Thymus (tissue), 11 donors: ENCODE results near the gene SNX20. TPM values are rescaled to one million over a fixed set of nuclear protein-coding genes. Genes with fewer than 3 reads are reported as not detected.

Experiments used
- DNase-seq, 9 donors: peaks; one replicate each; pipeline ENCODE4 v3.0.0-alpha.2; 2013; ENCODE audit warnings: low spot score in 9 of 9, low read depth in 6 of 9, missing footprints in 1 of 9
- H3K27ac ChIP-seq, 2 donors: one replicate each; pipeline ENCODE4 v1.5.1; 2013; ENCODE audit warnings: control low read depth in 1 of 2, low read depth in 1 of 2, low read length in 1 of 2, mild to moderate bottlenecking in 1 of 2, moderate library complexity in 1 of 2
- H3K27me3 ChIP-seq, 2 donors: one replicate each; pipeline ENCODE4 v1.5.1; 2013; ENCODE audit warnings: low read length in 1 of 2; ENCODE audit not compliant: control insufficient read depth in 2 of 2, insufficient read depth in 1 of 2
- H3K36me3 ChIP-seq, 2 donors: one replicate each; pipeline ENCODE4 v1.5.1; 2013; ENCODE audit warnings: low read length in 1 of 2, mild to moderate bottlenecking in 1 of 2, moderate library complexity in 1 of 2; ENCODE audit not compliant: control insufficient read depth in 2 of 2, insufficient read depth in 2 of 2
- H3K4me1 ChIP-seq, 2 donors: one replicate each; pipeline ENCODE4 v1.5.1; 2013; ENCODE audit warnings: low read length in 2 of 2; ENCODE audit not compliant: control insufficient read depth in 2 of 2, insufficient read depth in 2 of 2
- H3K4me3 ChIP-seq, 2 donors: one replicate each; pipeline ENCODE4 v1.5.1; 2013; ENCODE audit warnings: low read length in 2 of 2, control low read depth in 1 of 2, mild to moderate bottlenecking in 1 of 2
- H3K9me3 ChIP-seq, 2 donors: one replicate each; pipeline ENCODE4 v1.5.1; 2013; ENCODE audit warnings: low read length in 1 of 2, mild to moderate bottlenecking in 1 of 2; ENCODE audit not compliant: control insufficient read depth in 2 of 2, insufficient read depth in 1 of 2
- WGBS: extraction: QIAGEN DNeasy Blood & Tissue Kit; methylation state at CpG from one replicate; pipeline ENCODE4 v1.1.7; 2013; 5-methylcytosine and 5-hydroxymethylcytosine counted together
- polyA plus RNA-seq: library from polyadenylated mRNA; stranded (reverse); fragments of 200-250 nt; gene quantifications from one replicate; pipeline ENCODE4 v1.2.3, GENCODE V29; 2013
- total RNA-seq: library from RNA; stranded (reverse); fragments of 120-200 nt; gene quantifications from one replicate; pipeline ENCODE4 v1.2.4, GENCODE V29; 2013
- donor health status: healthy.

The SNX20 gene
- total and polyA plus RNA-seq, 2 donors = 25.0 to 34.2 TPM

GRCh38 chr16:50709061-50709684 lies 28.1 kb upstream of the SNX20 start:
- H3K27me3 ChIP-seq = no peaks in the 10 kb centered on the region
- no peaks in the 10 kb centered on the region for H3K9me3 ChIP-seq
- peaks cover 0 to 7% of the 10 kb centered on the region in 2 donors for H3K4me1 ChIP-seq
- no peak overlapping the region for H3K4me3 ChIP-seq
- no peak overlapping the region for H3K27ac ChIP-seq
- WGBS = 32% methylated on average over 8 of the region's 8 CpGs
- H3K36me3 ChIP-seq = no peaks in the 10 kb centered on the region
- DNase-seq = peak in 1 of 9 donors; percentile 30

- no peak overlapping the region for H3K27ac ChIP-seq
- H3K4me1 ChIP-seq = peaks cover 0 to 4% of the 10 kb centered on the region in 2 donors
- 90% methylated on average over 10 of the region's 10 CpGs for WGBS
- no peaks in the 10 kb centered on the region for H3K36me3 ChIP-seq
- H3K9me3 ChIP-seq = peaks cover 3 to 4% of the 10 kb centered on the region in 2 donors
- no peaks in the 10 kb centered on the region for H3K27me3 ChIP-seq
- DNase-seq = no peak
- H3K4me3 ChIP-seq = no peak overlapping the region
Observed at GRCh38 chr16:50708373-50709060, 27.4 kb upstream of the SNX20 start.

- H3K4me1 ChIP-seq = peaks cover 0 to 4% of the 10 kb centered on the region in 2 donors
- H3K36me3 ChIP-seq = no peaks in the 10 kb centered on the region
- no peaks in the 10 kb centered on the region for H3K27me3 ChIP-seq
- H3K27ac ChIP-seq = no peak overlapping the region
- no peak for DNase-seq
- WGBS = 79% methylated on average over 3 of the region's 3 CpGs
- H3K4me3 ChIP-seq = no peak overlapping the region
- peaks cover 3 to 7% of the 10 kb centered on the region in 2 donors for H3K9me3 ChIP-seq
Observed at GRCh38 chr16:50706250-50706649, 25.1 kb upstream of the SNX20 start.

GRCh38 chr16:50705436-50706110 lies 24.5 kb upstream of the SNX20 start:
- WGBS = 74% methylated on average over 5 of the region's 5 CpGs
- no peak for DNase-seq
- no peak overlapping the region for H3K4me3 ChIP-seq

GRCh38 chr16:50704245-50704644 lies 23.1 kb upstream of the SNX20 start:
- Histone ChIP-seq H3K4me3 (no peak overlapping the region), H3K27me3 (no peaks in the 10 kb centered on the region), H3K4me1 (peaks cover 0 to 1% of the 10 kb centered on the region in 2 donors), H3K36me3 (no peaks in the 10 kb centered on the region), H3K27ac (no peak overlapping the region), H3K9me3 (peaks cover 3 to 7% of the 10 kb centered on the region in 2 donors)
- 98% methylated on average over 1 of the region's 1 CpG for WGBS
- no peak for DNase-seq

More at GRCh38 chr16:50705436-50706110, 24.5 kb upstream of the SNX20 start:
- Histone ChIP-seq H3K27me3 (no peaks in the 10 kb centered on the region), H3K27ac (no peak overlapping the region), H3K4me1 (peaks cover 0 to 4% of the 10 kb centered on the region in 2 donors), H3K9me3 (peaks cover 3 to 7% of the 10 kb centered on the region in 2 donors), H3K36me3 (no peaks in the 10 kb centered on the region)

GRCh38 chr16:50702725-50703124 lies 21.6 kb upstream of the SNX20 start:
- H3K27ac ChIP-seq = no peak overlapping the region

GRCh38 chr16:50699326-50700159 lies 18.4 kb upstream of the SNX20 start:
- peaks cover 0 to 24% of the 10 kb centered on the region in 2 donors for H3K4me1 ChIP-seq
- 91% methylated on average over 19 of the region's 19 CpGs for WGBS
- H3K4me3 ChIP-seq = no peak overlapping the region
- H3K9me3 ChIP-seq = peaks cover 3 to 7% of the 10 kb centered on the region in 2 donors
- H3K27ac ChIP-seq = no peak overlapping the region
- no peak for DNase-seq
- no peaks in the 10 kb centered on the region for H3K36me3 ChIP-seq
- no peaks in the 10 kb centered on the region for H3K27me3 ChIP-seq

More at GRCh38 chr16:50702725-50703124, 21.6 kb upstream of the SNX20 start:
- DNase-seq = no peak
- Histone ChIP-seq H3K36me3 (no peaks in the 10 kb centered on the region), H3K27me3 (no peaks in the 10 kb centered on the region), H3K4me1 (peaks cover 0 to 6% of the 10 kb centered on the region in 2 donors), H3K4me3 (no peak overlapping the region), H3K9me3 (peaks cover 3 to 7% of the 10 kb centered on the region in 2 donors)
- 87% methylated on average over 3 of the region's 3 CpGs for WGBS

GRCh38 chr16:50697881-50698767 lies 17.0 kb upstream of the SNX20 start:
- H3K27ac ChIP-seq = no peak overlapping the region
- peaks cover 0 to 33% of the 10 kb centered on the region in 2 donors for H3K4me1 ChIP-seq
- H3K4me3 ChIP-seq = no peak overlapping the region
- 75% methylated on average over 19 of the region's 19 CpGs for WGBS
- DNase-seq = peak in 1 of 9 donors; percentile 40
- H3K27me3 ChIP-seq = peaks cover 2 to 12% of the 10 kb centered on the region in 2 donors
- no peaks in the 10 kb centered on the region for H3K9me3 ChIP-seq
- no peaks in the 10 kb centered on the region for H3K36me3 ChIP-seq
